Right atrium auricular region (tissue), 2 donors: ENCODE data around the gene NHSL1. TPM values are rescaled to one million over a fixed set of nuclear protein-coding genes. Genes with fewer than 3 reads are reported as not detected.
"Not testable (repeated sequence)": the region's sequence is repeated elsewhere in the genome, so short reads cannot be mapped to it uniquely, and the experiment has no call there.

Experiments used
- DNase-seq: peaks from one replicate; pipeline ENCODE4 v3.0.0-alpha.2; 2019; ENCODE audit warnings: low spot score
- H3K27ac ChIP-seq, 2 donors: fragments of 200-600 bp; sonication (generic); 1 replicate in 1 of 2; 2 replicates in 1 of 2; pipeline ENCODE4 v1.5.1; 2016 to 2019
- H3K27me3 ChIP-seq, 2 donors: fragments of 200-600 bp; sonication (generic); one replicate each; pipeline versions ENCODE4 v1.5.1 to v1.6.0; 2017 to 2019
- H3K36me3 ChIP-seq: fragments of 200-600 bp; sonication (generic); one replicate; pipeline ENCODE4 v1.5.1; 2016
- H3K4me1 ChIP-seq, 2 donors: fragments of 200-600 bp; sonication (generic); one replicate each; pipeline versions ENCODE4 v1.5.1 to v1.6.0; 2017 to 2019
- H3K4me3 ChIP-seq, 2 donors: fragments of 200-600 bp; sonication (generic); 1 replicate in 1 of 2; 2 replicates in 1 of 2; pipeline ENCODE4 v1.5.1; 2017 to 2019; ENCODE audit warnings: mild to moderate bottlenecking in 1 of 2, moderate library complexity in 1 of 2
- H3K9me3 ChIP-seq, 2 donors: fragments of 200-600 bp; sonication (generic); one replicate each; pipeline ENCODE4 v1.5.1; 2019
- total RNA-seq, 2 donors: library from RNA; depleted of rRNA; stranded (reverse); fragments of >200 nt; gene quantifications; one replicate each; pipeline ENCODE4 v1.1.0, GENCODE V29; 2016
- TF ChIP-seq, protein P1 (sequence below), 2 donors: fragments of 200-600 bp; sonication (generic); IDR thresholded peaks; one replicate each; pipeline ENCODE4 v1.5.1; 2019; ENCODE audit warnings: antibody characterized with exemption in 2 of 2

Gene NHSL1
- total RNA-seq, 2 donors from 2014 or later = 34.3 to 41.6 TPM

DNA sequence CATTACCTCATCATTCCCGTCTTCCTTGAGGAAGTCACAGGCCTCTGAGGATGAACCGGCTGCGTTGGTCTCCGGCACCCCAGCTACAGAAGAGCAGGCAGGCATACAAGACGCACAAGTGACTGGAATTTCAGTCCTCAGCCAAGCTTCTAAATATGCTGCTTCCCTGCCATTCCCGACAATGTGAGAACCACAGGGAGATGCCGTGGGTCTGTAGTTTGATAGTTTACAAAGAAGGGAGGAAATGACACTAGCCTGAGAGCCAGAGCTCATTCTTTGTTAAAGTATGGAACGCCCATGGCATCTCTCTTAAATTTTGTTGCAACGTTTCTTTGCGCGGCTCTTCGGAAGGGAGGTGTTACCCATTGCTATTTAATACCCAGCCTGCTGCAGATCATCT, 69.5 kb downstream of the NHSL1 start:
- DNase-seq = no peak
- H3K36me3 ChIP-seq = peaks cover 15% of the 10 kb centered on the region
- H3K9me3 ChIP-seq = no peaks in the 10 kb centered on the region
- H3K27ac ChIP-seq = peak overlapping the region; percentile 68 to 74
- no peak overlapping the region for H3K4me3 ChIP-seq
- TF ChIP-seq, protein P1, sequence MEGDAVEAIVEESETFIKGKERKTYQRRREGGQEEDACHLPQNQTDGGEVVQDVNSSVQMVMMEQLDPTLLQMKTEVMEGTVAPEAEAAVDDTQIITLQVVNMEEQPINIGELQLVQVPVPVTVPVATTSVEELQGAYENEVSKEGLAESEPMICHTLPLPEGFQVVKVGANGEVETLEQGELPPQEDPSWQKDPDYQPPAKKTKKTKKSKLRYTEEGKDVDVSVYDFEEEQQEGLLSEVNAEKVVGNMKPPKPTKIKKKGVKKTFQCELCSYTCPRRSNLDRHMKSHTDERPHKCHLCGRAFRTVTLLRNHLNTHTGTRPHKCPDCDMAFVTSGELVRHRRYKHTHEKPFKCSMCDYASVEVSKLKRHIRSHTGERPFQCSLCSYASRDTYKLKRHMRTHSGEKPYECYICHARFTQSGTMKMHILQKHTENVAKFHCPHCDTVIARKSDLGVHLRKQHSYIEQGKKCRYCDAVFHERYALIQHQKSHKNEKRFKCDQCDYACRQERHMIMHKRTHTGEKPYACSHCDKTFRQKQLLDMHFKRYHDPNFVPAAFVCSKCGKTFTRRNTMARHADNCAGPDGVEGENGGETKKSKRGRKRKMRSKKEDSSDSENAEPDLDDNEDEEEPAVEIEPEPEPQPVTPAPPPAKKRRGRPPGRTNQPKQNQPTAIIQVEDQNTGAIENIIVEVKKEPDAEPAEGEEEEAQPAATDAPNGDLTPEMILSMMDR (IDR thresholded peaks at IDR 0.05) = no peak
- H3K4me1 ChIP-seq = peaks cover 0 to 39% of the 10 kb centered on the region in 2 donors
- H3K27me3 ChIP-seq = no peaks in the 10 kb centered on the region

DNA sequence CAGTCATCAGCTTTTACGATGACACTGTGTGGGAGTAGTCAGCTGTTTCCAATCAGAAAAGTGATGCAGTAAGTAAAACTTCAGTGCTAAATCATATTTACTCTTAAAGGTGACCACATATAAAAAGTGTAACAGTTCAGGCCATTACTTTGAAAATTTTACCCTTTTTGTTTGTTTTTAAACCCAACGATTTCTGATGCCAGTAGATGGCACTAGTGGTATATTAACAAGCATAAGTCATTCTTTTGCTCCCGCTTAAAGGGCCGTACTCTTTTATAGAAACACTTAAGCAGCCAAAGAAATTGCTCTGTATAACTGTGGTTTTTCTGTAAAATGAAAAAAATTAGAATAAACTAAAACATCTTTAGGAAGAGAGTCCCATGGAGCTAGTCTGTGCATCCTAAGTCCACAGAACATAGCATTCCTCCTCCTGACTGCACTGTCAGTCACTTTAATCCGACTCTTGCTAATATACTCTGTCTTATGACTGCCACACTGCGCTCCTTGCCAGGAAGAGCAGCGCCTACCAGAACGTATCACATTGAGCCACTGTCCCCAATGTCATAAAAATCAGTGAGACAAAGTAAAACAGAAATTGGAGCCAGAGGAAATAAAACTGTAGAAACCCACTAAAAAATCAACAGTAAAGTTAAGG, 70.2 kb downstream of the NHSL1 start:
- Histone ChIP-seq H3K4me1 (peaks cover 0 to 39% of the 10 kb centered on the region in 2 donors), H3K36me3 (peaks cover 21% of the 10 kb centered on the region), H3K9me3 (no peaks in the 10 kb centered on the region), H3K27me3 (no peaks in the 10 kb centered on the region), H3K4me3 (no peak overlapping the region), H3K27ac (peak overlapping the region; percentile 68 to 74)
- TF ChIP-seq, protein P1 (IDR thresholded peaks at IDR 0.05) = peak in 1 of 2 donors; percentile 75
- DNase-seq = no peak

DNA sequence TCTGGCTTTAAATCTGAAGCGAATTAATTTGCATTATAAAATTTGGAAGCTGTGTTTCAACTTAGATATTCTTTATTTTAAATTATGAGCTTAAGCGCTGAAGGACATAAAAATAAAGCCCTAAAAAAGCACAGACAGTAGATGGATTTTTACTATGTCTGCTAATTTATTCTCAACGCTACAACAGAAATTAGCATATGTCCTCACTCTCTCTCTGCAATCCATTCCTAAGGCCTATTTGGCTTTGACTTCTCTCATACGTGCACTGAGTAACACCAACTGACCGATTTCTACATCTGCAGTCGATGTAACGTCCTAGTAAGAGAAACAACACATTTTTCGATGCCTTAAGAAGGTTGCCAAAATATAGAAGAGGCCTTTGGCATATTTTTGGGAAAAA, 71.6 kb downstream of the NHSL1 start:
- TF ChIP-seq, protein P1 (IDR thresholded peaks at IDR 0.05) = no peak
- H3K27ac ChIP-seq = peak overlapping the region in 1 of 2 donors; percentile 2
- H3K4me3 ChIP-seq = no peak overlapping the region
- peaks cover 19% of the 10 kb centered on the region for H3K36me3 ChIP-seq
- DNase-seq = no peak
- peaks cover 0 to 39% of the 10 kb centered on the region in 2 donors for H3K4me1 ChIP-seq
- no peaks in the 10 kb centered on the region for H3K9me3 ChIP-seq
- H3K27me3 ChIP-seq = no peaks in the 10 kb centered on the region

DNA sequence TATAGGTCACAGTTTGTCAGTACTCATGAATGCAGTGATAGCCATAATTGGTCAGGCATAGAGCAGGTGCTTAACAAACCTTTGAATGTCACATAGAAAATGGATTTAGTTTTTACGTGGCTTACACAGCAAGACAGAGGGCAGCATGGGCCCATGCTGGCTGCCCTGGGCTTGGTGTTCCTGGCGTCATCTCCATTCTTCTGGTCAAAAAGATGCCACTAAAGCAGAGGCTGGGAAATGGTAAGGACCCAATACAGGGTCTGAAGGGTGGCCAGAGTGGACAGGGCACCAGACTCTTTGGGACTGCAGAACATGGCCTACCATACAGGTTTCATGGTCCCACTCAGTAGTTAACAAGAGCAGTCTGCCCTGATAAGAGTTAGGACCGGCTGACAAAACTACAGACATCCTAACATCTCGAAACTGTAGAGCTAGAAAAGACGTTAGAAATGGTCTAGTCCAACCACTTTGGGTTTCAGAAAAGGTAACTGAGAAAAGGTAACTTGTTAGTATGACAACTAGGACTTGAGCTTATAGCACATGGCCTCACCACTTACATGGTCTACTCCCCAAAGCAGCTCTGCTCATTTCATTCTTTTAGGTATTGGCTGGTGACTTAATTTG, 72.7 kb downstream of the NHSL1 start:
- Histone ChIP-seq H3K27ac (no peak overlapping the region), H3K9me3 (no peaks in the 10 kb centered on the region)

DNA sequence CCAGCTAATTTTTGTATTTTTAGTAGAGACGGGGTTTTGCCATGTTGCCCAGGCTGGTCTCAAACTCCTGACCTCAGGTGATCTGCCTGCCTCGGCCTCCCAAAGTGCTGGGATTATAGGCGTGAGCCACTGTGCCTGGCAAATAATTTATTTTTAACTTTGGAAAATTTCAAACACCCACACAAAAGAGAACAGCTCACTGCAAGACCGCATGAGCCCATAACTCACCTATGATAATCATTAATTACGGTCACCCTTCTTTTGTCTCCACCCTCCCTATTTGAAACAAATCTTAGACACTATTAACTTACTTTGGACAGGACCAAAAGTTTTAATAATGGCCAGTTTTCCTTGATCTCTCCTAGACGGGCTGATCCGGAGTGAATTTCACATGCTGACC, 74.0 kb downstream of the NHSL1 start:
- not testable (repeated sequence) for H3K9me3 ChIP-seq, H3K27me3 ChIP-seq, H3K36me3 ChIP-seq, H3K4me3 ChIP-seq, H3K27ac ChIP-seq, DNase-seq
- peaks cover 0 to 23% of the 10 kb centered on the region in 2 donors for H3K4me1 ChIP-seq

More for the DNA sequence above, 72.7 kb downstream of the NHSL1 start:
- TF ChIP-seq, protein P1 (IDR thresholded peaks at IDR 0.05) = peak in 1 of 2 donors; percentile 19
- peaks cover 9% of the 10 kb centered on the region for H3K36me3 ChIP-seq
- H3K27me3 ChIP-seq = no peaks in the 10 kb centered on the region
- H3K4me3 ChIP-seq = no peak overlapping the region
- no peak for DNase-seq
- H3K4me1 ChIP-seq = peaks cover 0 to 34% of the 10 kb centered on the region in 2 donors

DNA sequence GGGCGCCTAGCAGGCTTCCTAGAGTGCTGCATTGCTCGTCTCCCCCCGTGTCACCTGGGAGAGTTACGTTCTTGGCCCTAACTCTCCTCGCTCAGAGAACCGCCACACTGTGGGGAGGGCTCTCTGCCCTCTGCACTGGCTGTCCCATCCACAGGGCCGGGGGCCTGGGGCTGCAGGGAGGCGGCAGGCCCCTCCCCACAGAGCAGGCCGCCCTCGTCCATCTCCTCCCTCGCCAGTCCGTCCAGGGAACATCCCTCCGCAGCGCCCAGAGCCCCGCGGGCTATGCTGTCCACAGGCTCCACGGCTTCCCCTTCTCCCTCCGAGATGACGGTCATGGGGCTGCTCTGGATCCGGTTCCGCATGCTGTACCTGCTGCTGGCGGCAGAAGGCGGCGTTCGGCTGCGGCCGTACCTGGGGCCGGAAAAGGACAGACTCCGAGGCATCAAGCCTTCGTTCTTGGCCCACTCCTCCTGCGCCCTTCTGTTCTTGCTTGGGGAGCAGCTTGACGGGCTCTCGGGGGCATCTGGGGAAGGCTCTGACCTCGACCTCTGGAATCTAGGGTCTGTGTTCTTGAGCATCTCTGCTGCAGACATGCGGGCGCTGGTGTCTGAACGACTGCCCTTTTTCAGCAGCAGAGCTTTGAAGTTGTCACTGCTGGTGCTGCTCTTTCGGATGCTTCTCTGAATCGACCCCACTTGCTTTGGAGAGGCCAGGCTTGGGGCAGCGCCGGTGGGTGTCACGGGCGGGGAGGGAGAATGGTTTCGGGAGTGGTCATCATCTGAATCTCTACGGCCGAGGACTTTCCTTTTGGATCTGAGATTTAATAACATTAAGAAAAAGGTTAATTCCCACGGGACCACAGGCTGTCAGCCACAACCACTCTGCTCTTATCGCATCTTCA, 75.0 kb downstream of the NHSL1 start:
- Histone ChIP-seq H3K36me3 (peaks cover 9% of the 10 kb centered on the region), H3K4me3 (no peak overlapping the region), H3K27ac (no peak overlapping the region), H3K27me3 (no peaks in the 10 kb centered on the region), H3K4me1 (peaks cover 0 to 13% of the 10 kb centered on the region in 2 donors), H3K9me3 (no peaks in the 10 kb centered on the region)
- TF ChIP-seq, protein P1 (IDR thresholded peaks at IDR 0.05) = no peak
- no peak for DNase-seq
